Activated CD8-positive, alpha-beta memory T cell treated with anti-CD3 and anti-CD28 coated beads, Interleukin-2, amount 50 U/mL, for 1 hour (primary cell): Measurements from ENCODE around the gene ACTN2.

Experiments used
- DNase-seq: peaks from one replicate; pipeline ENCODE4 v3.0.0-alpha.2; 2020; ENCODE audit errors: extremely low read depth

ACTN2 gene

DNA sequence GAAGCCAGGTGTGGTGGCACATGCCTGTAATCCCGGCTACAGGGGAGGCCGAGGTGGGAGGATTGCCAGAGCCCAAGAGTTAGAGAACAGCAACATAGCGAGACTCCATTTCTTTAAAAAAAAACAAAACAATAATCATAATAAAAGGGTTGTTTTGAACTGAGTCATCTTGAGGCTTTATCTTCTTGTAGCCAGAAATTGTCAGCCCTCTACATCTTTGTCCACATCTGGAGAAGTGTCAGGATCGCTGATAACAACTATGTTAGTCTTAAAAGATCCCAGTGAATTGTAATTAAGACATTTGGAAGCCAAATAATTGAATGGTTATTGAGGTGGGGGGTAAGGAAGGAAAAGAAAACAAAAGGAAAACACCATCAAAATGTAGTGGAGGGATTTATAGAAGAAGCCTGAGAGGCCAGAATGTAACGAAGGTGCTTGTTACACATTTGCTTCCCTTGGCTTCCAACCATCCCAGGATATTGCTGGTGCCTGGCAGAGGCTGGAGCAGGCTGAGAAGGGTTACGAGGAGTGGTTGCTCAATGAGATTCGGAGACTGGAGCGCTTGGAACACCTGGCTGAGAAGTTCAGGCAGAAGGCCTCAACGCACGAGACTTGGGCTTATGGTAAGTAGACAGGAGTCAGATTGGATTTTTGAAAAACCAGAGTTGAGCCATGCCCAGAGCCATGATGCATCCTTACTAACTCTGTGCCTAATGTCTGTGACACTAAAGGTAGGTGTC lies 56.3 kb downstream of the ACTN2 start:
- DNase-seq, result no peak

DNA sequence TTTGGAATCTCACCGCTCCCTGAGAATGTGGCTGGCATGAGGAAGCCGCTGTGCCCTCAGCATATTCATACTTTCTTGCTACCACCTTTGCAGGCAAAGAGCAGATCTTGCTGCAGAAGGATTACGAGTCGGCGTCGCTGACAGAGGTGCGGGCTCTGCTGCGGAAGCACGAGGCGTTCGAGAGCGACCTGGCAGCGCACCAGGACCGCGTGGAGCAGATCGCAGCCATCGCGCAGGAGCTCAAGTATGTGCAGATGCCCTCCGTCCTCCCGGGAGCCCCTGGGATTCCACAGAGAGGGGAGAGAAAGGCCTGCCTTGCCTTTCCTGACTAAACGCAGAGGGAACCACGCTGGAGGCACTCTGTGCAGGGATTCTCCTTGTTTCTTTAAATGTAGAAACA lies 58.2 kb downstream of the ACTN2 start:
- no peak for DNase-seq

DNA sequence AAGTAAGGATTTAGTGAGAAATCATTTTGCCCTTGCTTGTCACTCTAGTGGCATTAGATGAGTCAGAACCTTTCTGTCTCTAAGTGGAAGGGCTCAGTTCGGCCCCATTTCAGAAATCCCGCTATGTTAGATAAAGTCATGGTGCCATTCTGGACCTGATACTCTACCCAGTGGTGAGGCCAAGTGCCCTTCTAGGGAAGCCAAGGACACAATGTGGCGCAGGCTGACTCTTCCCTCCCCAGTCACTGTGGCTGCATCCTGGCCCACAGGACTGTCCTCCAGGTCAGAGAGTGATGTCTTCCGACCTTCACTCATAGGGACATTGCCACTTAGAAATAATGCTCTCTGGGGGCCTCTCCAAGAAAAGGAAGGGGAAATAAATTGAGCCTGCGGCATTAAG lies 60.5 kb downstream of the ACTN2 start:
- DNase-seq, result no peak

DNA sequence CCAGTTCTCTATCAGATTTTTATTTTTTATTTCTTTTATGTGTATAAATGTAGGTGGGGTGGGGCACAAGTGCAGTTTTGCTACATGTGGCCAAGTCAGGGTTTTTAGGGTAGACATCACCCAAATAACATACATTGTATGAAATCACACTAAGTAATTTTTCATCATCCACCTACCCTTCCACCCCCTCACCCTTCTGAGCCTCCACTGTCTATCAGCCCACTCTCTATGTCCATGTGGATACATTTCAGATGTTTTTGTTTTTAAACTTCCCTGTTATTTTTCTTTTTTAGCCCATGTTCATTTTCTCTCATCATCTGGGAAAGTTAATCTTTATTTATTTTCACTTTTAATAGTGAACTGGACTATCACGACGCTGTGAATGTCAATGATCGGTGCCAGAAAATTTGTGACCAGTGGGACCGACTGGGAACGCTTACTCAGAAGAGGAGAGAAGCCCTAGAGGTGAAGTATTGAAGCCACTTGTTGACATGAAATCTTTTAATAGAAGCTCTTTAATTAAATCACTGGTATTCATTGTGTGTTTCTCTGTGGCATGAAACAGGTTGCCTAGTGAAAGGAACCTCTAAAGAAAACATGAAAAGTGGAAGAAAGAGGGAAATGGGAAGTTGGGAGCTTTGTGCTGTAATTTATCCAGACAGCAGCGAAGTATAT lies 61.1 kb downstream of the ACTN2 start:
- no peak for DNase-seq

DNA sequence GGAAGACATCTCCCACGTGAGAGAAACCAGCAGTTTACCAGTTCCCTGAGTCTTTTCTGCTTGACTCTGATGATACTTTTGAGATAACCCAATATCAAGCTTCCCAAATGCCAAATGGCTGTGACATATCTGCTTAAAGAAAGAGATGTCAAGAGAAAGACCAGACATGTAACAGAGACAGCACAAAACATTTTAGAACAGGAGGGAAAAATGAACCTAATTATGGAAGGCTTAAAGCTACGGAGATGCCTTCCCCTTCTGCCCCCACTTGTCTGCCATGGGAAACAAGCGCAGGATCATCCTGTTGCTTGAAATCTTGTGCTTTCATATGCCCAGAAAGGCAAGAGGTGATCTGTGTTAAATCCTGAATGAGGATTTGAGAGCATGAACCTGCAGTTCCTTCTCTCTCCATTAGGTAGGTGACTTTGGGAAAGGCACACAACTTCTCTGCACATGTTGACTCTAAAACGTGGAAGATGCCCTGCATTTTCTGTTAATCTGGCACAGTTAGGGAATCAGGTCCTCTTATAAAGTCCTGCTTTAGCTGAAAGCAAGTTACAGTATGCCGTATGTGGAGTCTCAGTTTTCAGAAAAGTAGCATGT lies 62.1 kb downstream of the ACTN2 start:
- DNase-seq, result no peak

DNA sequence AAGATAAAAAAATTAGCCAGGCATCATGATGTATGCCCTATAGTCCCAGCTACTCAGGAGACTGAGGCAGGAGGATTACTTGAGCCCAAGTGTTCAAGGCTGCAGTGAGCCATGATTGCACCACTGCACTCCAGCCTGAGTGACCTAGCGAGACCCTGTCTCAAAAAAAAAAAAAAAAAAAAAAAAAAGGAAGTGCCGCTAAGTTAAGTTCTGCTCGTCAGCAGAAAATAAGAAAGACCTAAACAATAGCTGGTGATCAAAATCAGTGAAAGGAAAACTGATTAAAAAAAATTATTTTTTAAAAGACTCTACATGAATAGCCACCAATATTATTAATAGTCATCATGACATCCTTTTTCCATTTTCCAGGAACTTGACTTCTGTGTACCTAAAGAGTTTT lies 64.6 kb downstream of the ACTN2 start:
- DNase-seq, result no peak

DNA sequence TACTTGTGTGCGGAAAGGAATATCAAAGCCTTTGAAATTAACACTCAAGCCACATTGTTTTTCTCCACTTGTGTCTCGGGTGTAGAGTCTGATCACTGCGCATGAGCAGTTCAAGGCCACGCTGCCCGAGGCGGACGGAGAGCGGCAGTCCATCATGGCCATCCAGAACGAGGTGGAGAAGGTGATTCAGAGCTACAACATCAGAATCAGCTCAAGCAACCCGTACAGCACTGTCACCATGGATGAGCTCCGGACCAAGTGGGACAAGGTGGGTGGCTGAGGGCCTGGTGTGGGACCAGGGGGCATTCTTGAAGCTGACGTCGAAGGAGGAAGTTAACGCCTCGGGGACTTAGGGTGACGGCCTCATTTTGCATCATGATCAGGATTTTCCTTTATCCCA lies 65.1 kb downstream of the ACTN2 start:
- no peak for DNase-seq

DNA sequence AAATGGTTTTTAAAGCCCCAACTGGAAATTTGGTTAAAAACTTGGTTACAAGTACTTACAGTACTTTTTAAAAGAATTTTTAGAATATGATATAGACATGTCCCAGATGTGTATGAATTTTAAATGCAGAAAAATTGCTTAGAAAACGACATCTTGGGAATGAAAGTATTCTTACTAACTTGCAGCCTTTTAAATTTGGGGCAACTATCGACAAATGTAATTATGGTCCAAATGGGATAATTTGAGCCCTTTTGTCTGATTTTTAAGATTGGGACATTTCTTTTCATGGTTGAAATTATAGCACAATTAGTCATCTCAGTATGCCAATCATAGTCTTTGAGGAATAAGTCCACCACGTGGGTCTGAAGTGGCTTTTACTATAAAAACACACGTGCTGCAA lies 65.6 kb downstream of the ACTN2 start:
- no peak for DNase-seq

DNA sequence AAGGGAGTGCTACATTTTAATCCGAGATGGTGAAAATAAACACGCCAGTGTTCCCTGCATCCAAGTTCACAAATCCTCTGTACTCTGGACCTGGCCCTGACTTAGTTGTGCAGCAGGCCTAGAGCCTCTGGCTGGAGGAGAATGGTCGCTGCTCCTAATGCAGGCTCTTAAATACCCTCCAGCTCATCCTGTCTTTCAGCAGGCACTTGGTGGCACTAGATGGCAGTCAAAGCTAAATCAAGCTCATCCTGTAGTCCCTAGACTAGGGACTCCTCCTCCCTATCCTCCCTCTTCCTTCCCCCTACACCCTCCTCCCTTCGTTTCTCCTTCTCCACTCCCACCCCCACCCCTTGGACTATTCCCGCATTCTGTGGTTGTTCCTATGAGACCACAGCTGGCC lies 67.2 kb downstream of the ACTN2 start:
- no peak for DNase-seq

DNA sequence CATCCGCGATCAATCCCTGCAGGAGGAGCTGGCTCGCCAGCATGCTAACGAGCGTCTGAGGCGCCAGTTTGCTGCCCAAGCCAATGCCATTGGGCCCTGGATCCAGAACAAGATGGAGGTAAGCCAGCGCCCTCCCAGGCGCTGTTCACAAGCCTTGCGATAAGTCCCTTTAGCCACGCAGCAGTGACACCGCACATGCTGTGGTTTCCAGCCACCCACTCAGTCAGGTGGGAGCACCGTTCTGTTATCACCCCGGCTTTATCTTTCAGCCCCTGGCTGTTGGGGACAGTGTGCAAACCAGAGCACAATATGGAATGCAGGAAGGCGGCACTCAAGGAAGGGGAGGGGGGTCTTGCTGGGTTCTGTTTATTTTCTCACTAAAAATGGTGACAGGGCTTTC lies 67.7 kb downstream of the ACTN2 start:
- DNase-seq, result no peak

DNA sequence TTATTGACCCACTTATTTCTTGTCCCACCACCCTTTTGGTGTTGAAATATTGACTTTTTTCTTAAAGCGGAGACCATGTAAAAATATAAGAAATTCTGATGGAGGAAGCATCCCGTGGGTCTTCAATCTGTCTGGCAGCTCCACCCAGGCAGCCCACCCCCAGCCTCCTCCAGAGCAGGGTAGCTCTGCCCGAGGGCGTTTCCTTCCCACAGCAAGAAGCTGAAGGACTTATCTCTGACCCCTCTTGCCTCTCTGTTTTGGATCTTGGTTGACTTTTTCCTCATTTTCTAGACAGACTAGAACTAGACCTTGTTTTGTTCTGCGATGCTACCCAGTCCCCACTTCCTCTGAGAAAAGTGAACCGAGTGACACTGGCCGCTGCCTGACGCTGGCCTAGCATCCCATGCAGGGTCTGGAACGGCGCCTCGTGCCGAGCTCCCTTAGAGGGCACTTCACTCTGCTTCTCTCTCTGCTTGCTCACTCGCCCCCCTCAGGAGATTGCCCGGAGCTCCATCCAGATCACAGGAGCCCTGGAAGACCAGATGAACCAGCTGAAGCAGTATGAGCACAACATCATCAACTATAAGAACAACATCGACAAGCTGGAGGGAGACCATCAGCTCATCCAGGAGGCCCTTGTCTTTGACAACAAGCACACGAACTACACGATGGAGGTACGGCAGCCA lies 68.4 kb downstream of the ACTN2 start:
- DNase-seq, result no peak

DNA sequence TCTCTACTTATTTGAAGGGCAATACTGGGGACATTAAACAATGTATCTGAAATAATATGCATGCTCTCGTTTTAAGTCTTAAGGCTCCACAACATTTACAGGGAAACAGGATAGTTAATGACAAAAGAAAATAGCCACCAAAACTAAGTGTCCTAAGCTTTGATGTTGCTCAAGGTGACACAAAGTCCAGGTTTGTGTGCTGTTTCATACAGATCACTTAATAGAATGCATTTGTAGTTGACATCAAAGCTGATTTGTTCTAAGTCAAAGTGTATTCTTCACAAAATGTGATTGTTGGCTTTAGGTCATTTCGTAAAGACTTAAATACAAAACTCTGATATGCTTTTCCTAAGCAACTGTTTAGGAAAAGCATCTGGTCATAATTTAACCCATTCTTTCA lies 71.3 kb downstream of the ACTN2 start:
- DNase-seq, result no peak

DNA sequence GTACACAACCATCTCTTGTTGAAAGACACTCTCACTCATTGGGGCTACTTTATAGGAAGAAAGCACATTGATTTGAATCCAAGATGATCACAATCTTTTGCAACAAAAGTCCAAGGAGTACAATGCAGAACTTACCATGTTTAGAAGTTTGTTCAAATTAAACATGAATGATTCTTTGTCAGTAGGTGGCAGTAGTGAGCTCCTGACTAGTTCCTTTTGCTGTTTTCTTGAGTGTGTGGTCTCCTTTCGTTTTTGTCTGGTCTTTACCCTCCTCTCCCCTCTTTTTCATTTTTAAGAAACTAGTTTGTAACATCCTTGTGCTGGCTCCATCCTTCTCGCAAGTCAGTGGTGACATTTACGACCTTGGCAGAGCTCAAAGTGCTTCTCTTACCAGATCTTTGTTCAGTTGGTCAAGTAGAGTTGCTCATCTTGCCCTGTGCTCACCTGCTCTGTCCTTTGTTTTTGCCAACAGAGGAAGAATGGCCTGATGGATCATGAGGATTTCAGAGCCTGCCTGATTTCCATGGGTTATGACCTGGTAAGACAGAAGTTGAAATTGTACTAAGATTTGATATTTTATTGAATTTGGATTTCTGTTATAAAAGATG lies 73.1 kb downstream of the ACTN2 start:
- DNase-seq, result no peak

DNA sequence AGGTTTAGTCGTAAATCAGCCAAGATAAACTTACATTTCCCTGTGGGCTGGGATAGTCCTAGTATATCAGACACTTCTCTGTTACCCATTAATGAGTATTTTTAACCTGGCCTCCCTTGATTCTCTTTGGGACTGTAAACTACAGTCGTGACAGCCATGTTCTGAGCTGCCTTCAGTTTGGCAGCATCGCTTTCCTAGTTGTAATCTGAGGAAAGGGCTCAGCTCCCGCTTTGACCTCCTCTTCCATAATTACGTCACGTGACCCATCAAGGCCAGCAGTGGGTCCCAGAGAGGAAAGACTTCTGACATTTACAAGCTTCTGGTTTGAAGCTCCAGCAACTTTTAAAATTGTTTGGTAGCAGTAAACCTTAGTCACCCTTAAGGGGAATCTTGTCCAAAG lies 74.2 kb downstream of the ACTN2 start:
- no peak for DNase-seq

DNA sequence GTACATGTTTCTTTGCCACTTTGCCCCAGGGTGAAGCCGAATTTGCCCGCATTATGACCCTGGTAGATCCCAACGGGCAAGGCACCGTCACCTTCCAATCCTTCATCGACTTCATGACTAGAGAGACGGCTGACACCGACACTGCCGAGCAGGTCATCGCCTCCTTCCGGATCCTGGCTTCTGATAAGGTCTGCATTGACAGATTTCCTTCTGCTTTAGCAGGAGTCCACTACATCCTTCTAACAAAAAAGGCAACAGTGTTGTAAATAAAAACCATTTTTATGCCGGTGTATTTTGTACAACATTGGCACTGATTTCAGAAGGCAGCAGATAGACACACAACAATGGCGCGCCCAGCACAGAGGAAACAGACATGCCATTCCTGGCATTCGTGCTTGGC lies 74.7 kb downstream of the ACTN2 start:
- no peak for DNase-seq

DNA sequence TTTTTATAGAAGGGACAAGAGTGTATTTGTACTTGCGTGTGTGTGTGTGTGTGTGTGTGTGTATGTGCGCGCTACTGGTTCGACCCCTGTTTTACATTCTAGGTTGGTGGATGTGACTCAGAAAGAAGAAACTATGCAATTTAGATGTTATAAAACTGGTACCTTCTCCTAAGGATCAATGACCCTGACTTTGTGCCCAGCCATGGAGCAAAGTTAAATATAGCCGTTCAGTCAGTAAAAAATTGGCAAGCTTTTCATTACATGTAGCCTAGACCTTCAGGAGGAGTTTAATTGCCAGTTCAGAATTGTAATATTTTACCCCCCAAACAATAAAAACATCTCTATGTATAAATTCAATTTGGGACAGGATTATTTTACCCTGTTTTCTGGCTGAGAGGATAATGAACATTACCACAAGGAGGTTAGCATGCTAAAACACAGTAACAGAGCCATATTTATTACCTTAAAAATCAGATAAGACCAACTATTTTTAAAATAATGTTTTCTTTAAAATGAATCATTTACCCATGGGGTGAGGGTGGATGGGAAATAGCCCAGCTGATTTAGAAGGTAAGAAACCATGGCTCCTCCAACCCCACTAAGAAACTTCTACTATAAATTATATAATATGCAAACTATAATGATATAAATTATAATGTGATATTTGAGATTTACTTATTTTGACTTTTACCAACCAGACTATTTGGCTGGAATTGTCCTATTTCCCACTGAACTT lies 75.3 kb downstream of the ACTN2 start:
- DNase-seq, result no peak

DNA sequence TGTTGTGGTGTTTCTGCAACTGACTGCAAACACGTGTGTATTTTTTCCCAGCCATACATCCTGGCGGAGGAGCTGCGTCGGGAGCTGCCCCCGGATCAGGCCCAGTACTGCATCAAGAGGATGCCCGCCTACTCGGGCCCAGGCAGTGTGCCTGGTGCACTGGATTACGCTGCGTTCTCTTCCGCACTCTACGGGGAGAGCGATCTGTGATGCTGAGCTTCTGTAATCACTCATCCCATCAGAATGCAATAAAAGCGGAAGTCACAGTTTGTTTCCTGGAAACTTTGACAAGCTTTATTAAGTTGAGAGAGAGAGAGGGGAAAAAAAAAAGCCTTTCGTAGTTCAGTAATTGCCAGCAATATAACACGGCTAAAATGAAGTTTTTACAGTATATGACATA lies 76.1 kb downstream of the ACTN2 start:
- DNase-seq, result no peak

DNA sequence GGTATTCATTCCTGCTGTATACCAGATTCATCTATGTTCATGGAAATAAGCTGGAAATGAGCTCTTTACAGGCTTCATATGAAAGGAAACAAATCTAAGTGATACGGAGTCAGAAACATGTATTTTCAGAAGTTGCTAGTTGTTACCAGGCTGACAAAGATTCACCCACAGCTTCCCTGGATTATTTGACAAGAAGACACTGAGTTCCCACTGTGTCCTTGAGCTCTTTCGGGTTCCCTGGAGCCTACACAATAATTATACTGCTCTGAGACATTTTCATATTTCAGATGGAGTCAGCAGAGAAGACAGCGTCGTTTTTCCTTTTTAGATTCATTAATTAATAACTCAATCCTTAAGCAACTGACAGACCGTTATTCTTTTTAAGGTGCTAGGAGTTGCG lies 79.5 kb downstream of the ACTN2 start:
- DNase-seq, result no peak

DNA sequence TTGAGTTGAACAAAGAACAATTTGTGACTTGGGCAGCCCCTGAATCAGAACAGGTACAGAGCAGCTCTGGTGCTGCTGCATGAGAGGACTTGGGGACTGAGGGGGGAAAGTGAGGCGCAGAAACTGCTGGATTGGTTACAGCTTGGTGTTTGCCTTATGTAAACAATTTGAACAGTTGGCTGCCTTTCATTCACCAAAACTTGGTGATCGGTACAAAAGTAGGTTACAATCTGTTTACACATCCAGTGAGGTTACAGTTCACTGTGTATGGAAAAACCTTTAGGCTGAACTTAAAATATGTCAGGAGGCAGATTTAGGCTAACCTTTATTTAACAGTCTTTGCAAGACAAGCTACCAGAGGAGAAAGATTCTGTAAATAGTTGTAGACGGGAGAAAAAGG lies 80.2 kb downstream of the ACTN2 start:
- DNase-seq, result no peak

DNA sequence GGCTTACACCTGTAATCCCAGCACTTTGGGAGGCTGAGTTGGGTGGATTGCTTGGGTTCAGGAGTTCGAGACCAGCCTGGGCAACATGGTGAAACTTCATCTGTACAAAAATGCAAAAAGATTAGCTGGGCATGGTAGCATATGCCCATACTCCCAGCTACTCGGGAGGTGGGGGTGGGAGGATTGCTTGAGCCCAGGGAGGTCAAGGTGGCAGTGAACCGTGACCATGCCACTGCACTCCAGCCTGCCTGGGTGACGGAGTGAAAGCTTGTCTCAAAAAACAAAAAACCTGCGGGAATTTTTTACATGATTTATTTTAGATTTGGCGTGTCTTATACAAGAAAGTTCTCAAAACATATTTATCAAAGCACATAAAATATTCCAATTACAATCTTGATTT lies 81.0 kb downstream of the ACTN2 start:
- no peak for DNase-seq

DNA sequence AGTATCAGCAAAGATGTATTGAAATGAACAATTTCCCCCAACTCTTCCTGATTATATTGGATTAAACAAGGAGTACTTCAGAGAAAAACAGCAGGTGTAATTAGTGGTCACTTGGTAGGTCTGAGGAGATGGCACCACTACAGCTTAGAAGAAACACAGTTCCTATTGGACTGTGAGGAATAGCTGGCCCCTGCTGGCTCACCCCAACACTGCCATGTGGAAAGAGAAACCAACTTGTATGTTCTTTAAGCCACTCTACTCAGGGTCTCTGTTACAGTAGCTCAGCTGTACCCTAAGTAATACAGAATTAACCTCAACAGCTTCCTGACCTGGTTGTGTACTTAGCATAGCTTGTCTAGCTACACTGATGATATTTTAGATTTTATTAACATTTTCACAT lies 82.3 kb downstream of the ACTN2 start:
- DNase-seq, result no peak

DNA sequence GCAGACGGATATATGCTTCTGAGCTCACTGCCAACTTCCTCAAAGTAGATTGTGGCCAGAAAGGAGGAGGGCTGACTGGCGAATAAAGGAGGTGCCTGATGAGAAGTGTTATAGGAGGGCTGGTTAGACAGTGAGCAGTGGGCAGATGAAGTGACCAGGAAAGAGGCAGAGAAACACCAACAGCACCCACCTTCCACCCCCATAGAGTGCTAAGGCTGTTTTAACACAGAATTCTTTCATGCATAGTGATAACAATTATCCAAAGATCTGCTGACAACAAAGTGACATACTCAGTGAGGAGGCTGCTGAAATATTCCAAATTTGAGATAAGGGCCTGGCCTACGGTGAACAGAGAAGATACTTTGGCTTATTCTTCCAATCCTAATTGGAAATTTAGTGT lies 87.6 kb downstream of the ACTN2 start:
- no peak for DNase-seq
